Measurements from ENCODE around the gene NANOS2. TPM values are rescaled to one million over a fixed set of nuclear protein-coding genes. Genes with fewer than 3 reads are reported as not detected.

Gene NANOS2
- polyA plus RNA-seq, 3 donors = not detected

GRCh38 chr19:45899919-45900589, 14.5 kb downstream of the NANOS2 start:
- peaks cover 18% of the 10 kb centered on the region for H3K79me2 ChIP-seq (ENCODE audit: insufficient read depth, low read length)
- peaks cover 18% of the 10 kb centered on the region for H4K20me1 ChIP-seq (ENCODE audit: insufficient read depth, low read length)
- peaks cover 29 to 54% of the 10 kb centered on the region in 2 donors for H3K36me3 ChIP-seq (replicated peaks in 1 of 2; ENCODE audit: control insufficient read depth in 1 of 2, insufficient read depth in 2 of 2, low read length in 2 of 2)
- H3K9me3 ChIP-seq (replicated peaks in 1 of 2; ENCODE audit: control insufficient read depth in 1 of 2, insufficient read depth in 1 of 2, low read length in 2 of 2) = no peaks in the 10 kb centered on the region
- H2AFZ ChIP-seq (ENCODE audit: insufficient read depth, low read depth, low read length, poor library complexity, severe bottlenecking) = no peak overlapping the region
- intact Hi-C loops (cut with micrococcal nuclease) = loop anchor here in 1 of 2 donors (5.0 kb wide), 1 partner anchor 38 kb away; the partner anchor contains the start of genes FOXA3 and SYMPK
- H3K4me2 ChIP-seq (replicated peaks; ENCODE audit: extremely low read depth, low read length, poor library complexity, severe bottlenecking) = no peak overlapping the region
- peaks cover 27 to 39% of the 10 kb centered on the region in 2 donors for H3K4me1 ChIP-seq (ENCODE audit: control insufficient read depth in 1 of 2, insufficient read depth in 2 of 2, low read length in 2 of 2)
- H3K4me3 ChIP-seq (replicated peaks in 1 of 3; ENCODE audit: low read depth in 2 of 3, low read length in 3 of 3) = no peak overlapping the region
- H3K27me3 ChIP-seq (ENCODE audit: control insufficient read depth in 2 of 2, insufficient read depth in 2 of 2, low read length in 2 of 2) = no peaks in the 10 kb centered on the region
- no peak overlapping the region for H3K9ac ChIP-seq (ENCODE audit: insufficient read depth, low read length, poor library complexity, severe bottlenecking)
- H3K9me3 Mint-ChIP-seq = peaks cover 0 to 3% (median 0%) of the 10 kb centered on the region in 7 donors
- WGBS (ENCODE audit: insufficient coverage) = 100% methylated on average over 3 of the region's 4 CpGs
- DNase-seq = no peak
- H3K27me3 Mint-ChIP-seq (ENCODE audit: low read depth in 3 of 3) = peaks cover 3 to 11% (median 10%) of the 10 kb centered on the region in 3 donors
- no peak overlapping the region for H3K27ac ChIP-seq (ENCODE audit: low read depth in 1 of 2, low read length in 2 of 2)
- no peak for TF ChIP-seq CTCF (IDR thresholded peaks at IDR 0.05)
- H3K27ac Mint-ChIP-seq = peak overlapping the region in 4 of 7 donors; percentile 2 to 38 (median 9)
- H3K4me1 Mint-ChIP-seq = peaks cover 28% of the 10 kb centered on the region
- peaks cover 31 to 48% of the 10 kb centered on the region in 2 donors for H3K36me3 Mint-ChIP-seq
- no peak overlapping the region for H3K4me3 Mint-ChIP-seq

- no peak overlapping the region for H3K4me3 Mint-ChIP-seq
- no peak for DNase-seq
- H3K4me3 ChIP-seq (replicated peaks in 1 of 3; ENCODE audit: low read depth in 2 of 3, low read length in 3 of 3) = no peak overlapping the region
- peaks cover 18% of the 10 kb centered on the region for H3K79me2 ChIP-seq (ENCODE audit: insufficient read depth, low read length)
- H3K27me3 ChIP-seq (ENCODE audit: control insufficient read depth in 2 of 2, insufficient read depth in 2 of 2, low read length in 2 of 2) = no peaks in the 10 kb centered on the region
- intact Hi-C loops (cut with micrococcal nuclease) = no loop called here
- peaks cover 34 to 55% of the 10 kb centered on the region in 2 donors for H3K36me3 Mint-ChIP-seq
- H3K27ac ChIP-seq (ENCODE audit: low read depth in 1 of 2, low read length in 2 of 2) = no peak overlapping the region
- peaks cover 18% of the 10 kb centered on the region for H4K20me1 ChIP-seq (ENCODE audit: insufficient read depth, low read length)
- H3K36me3 ChIP-seq (replicated peaks in 1 of 2; ENCODE audit: control insufficient read depth in 1 of 2, insufficient read depth in 2 of 2, low read length in 2 of 2) = peaks cover 29 to 57% of the 10 kb centered on the region in 2 donors
- H3K27ac Mint-ChIP-seq = no peak overlapping the region
- no peak overlapping the region for H3K4me2 ChIP-seq (replicated peaks; ENCODE audit: extremely low read depth, low read length, poor library complexity, severe bottlenecking)
- H3K9ac ChIP-seq (ENCODE audit: insufficient read depth, low read length, poor library complexity, severe bottlenecking) = no peak overlapping the region
- no peak for TF ChIP-seq CTCF (IDR thresholded peaks at IDR 0.05)
- no peak overlapping the region for H2AFZ ChIP-seq (ENCODE audit: insufficient read depth, low read depth, low read length, poor library complexity, severe bottlenecking)
- peaks cover 0 to 2% (median 0%) of the 10 kb centered on the region in 7 donors for H3K9me3 Mint-ChIP-seq
- peaks cover 28% of the 10 kb centered on the region for H3K4me1 Mint-ChIP-seq
- peaks cover 3 to 6% (median 6%) of the 10 kb centered on the region in 3 donors for H3K27me3 Mint-ChIP-seq (ENCODE audit: low read depth in 3 of 3)
- WGBS (ENCODE audit: insufficient coverage) = 100% methylated on average over 2 of the region's 7 CpGs
- H3K9me3 ChIP-seq (replicated peaks in 1 of 2; ENCODE audit: control insufficient read depth in 1 of 2, insufficient read depth in 1 of 2, low read length in 2 of 2) = no peaks in the 10 kb centered on the region
- peaks cover 27 to 39% of the 10 kb centered on the region in 2 donors for H3K4me1 ChIP-seq (ENCODE audit: control insufficient read depth in 1 of 2, insufficient read depth in 2 of 2, low read length in 2 of 2)
These were observed 15.3 kb downstream of the NANOS2 start for GRCh38 chr19:45899253-45899652.
